Skeletal muscle satellite cell (primary cell): ENCODE results near the gene CPT1C.
A peak's percentile ranks its signal among the peaks of the same experiment; 100 is the strongest.

Experiments used
- H3K27me3 ChIP-seq: 2 replicates; pipeline ENCODE4 v1.7.0; 2013; ENCODE audit warnings: low read length; ENCODE audit not compliant: control insufficient read depth, insufficient read depth
- H3K36me3 ChIP-seq: 2 replicates; pipeline ENCODE4 v1.7.0; 2013; ENCODE audit warnings: mild to moderate bottlenecking, control low read depth, low read length; ENCODE audit not compliant: insufficient read depth
- H3K4me1 ChIP-seq: 2 replicates; pipeline ENCODE4 v1.7.0; 2013; ENCODE audit warnings: low read length; ENCODE audit not compliant: control insufficient read depth, insufficient read depth
- H3K4me2 ChIP-seq: 2 replicates; pipeline ENCODE4 v1.7.0; 2013; ENCODE audit warnings: mild to moderate bottlenecking, low read length
- H3K4me3 ChIP-seq: 2 replicates; pipeline ENCODE4 v1.7.0; 2013; ENCODE audit warnings: low read length
- H3K9ac ChIP-seq: 2 replicates; pipeline ENCODE4 v1.7.0; 2013; ENCODE audit warnings: mild to moderate bottlenecking, low read depth, low read length, moderate library complexity
- H3K9me3 ChIP-seq: replicated peaks from 2 replicates; pipeline ENCODE4 v1.7.0; 2013; ENCODE audit warnings: mild to moderate bottlenecking, control low read depth, low read length

CPT1C gene

DNA sequence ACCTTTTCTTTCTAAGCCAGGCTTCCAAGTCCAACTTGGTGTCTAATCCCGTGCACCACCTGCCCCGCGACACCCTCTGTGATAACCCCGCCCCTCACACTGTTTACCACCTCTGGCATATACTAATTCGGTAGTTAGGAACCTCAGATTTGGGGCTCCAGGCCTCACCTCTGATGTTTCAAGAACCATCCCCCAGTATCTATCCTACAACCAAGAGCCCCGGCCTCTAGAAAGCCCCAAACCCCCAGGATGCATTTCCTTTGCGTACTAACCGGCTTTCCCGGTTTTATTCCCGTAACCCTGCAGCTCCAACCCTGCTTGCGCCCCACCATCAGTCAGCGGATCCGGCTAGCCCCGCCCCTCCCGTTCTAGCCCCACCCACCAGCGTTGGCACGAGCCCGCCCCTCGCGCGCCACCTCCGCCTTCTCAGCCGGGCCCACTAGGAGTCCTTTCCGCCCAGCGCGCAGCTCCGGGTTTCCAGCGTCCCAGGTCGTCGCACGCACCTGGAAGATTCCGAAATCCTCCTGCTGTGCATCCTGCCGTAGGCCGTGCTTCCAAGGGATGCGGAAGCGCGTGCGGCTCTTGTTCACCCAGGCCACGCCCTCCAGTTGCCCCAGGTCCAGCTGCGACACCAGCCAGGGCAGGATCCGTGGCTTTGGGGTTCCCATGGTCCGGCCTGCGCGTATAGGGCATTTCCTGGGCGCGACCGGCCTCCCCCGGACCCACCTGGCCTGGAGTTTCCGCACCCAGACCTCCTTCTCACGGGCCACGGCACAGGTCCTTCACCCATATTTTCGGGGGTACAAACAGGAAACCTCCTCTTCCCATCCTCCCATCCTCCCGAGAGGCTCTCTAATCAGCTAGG, 26.5 kb upstream of the CPT1C start:
- Histone ChIP-seq H3K9me3 (no peaks in the 10 kb centered on the region), H3K4me2 (peak overlapping the region; percentile 95), H3K4me3 (peak overlapping the region; percentile 92), H3K4me1 (peaks cover 20% of the 10 kb centered on the region), H3K36me3 (peaks cover 38% of the 10 kb centered on the region), H3K27me3 (no peaks in the 10 kb centered on the region), H3K9ac (peak overlapping the region; percentile 89)

DNA sequence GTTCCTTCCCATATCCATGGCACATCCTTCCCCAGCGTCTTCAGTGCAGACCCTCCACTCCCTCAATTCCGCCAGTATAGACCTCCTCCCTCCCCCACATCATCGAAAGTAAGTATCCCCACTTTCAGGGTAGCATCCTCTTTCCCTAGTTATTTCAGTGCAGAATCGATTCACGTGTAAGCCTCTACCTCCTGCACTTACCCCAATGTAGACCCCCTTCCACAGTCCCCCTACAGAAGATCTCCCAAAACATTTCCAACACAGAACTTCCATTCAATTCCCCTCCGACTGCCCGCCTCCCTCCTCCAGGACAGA, 25.9 kb upstream of the CPT1C start:
- H3K4me2 ChIP-seq: peak overlapping the region; percentile 95
- no peaks in the 10 kb centered on the region for H3K9me3 ChIP-seq
- H3K27me3 ChIP-seq: no peaks in the 10 kb centered on the region
- peaks cover 32% of the 10 kb centered on the region for H3K36me3 ChIP-seq
- peak overlapping the region; percentile 89 for H3K9ac ChIP-seq
- peaks cover 20% of the 10 kb centered on the region for H3K4me1 ChIP-seq
- H3K4me3 ChIP-seq: peak overlapping the region; percentile 92

DNA sequence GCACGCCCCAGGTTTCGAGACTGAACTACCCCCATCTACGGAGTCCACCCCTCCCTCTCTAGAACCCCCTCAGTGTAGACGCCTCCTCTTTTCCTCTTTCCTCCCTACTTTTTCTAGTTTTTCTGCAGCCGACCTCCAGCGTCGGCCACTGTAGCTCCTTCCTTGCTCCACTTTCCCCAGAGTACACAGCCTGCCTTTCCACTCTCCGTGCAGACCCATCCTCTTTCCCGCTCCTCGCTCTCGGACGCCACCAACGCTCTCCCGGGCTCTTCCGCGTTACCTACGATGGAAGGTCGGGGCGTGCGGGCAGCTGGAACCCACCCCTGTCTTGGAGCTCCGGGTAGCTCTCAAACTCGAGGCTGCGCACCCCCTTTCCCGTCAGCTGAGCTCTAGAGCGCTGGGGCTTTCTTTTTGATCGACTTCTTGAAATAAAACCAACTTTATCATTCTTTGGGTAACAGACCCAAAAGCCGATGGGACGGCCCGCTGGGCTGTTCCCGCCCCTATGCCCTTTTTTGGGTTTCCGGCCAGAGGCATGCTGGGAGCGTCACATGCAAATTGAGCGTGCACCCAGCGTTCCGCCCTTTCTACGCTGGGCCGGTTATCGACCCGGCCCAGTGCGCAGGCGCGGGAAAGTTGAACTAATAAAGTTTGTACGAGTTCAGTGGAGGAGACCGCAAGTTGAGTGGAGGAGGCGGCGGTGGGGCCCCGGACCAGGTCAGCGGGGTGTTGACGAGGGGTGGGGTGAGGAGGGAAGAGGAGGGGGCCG, 25.4 kb upstream of the CPT1C start, which contains the start of the genes BCL2L12 and IRF3:
Gene BCL2L12, plus strand, starts transcription at position 583 of the 769 bp plus-strand sequence. CDS start 760 bp downstream, outside the sequence.
Gene IRF3, minus strand, starts transcription at position 507 of the 769 bp plus-strand sequence. CDS start 1,019 bp downstream, outside the sequence.
- peak within 1 kb of the TSS; percentile 89 for H3K9ac ChIP-seq
- H3K9me3 ChIP-seq: no peaks in the 10 kb centered on the region
- H3K4me2 ChIP-seq: peak within 1 kb of the TSS; percentile 95
- peak within 1 kb of the TSS; percentile 92 for H3K4me3 ChIP-seq
- H3K4me1 ChIP-seq: peaks cover 20% of the 10 kb centered on the region
- H3K27me3 ChIP-seq: no peaks in the 10 kb centered on the region
- peaks cover 27% of the 10 kb centered on the region for H3K36me3 ChIP-seq

DNA sequence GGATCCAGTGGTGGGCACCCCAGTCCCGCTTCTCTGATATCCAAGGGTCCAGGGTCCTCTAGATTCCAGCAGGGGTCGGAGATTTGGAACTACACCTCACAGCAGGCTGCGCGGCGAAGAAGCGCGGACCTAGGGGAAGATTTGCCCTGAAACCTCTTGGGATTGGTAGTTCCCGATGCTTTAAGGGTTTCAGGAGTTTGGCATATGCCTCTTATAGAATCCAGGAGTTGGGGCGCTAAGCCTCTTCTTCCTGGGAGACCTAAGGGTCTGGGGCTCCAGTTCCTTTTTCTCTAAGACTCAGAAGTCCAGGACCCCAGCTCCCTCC, 24.8 kb upstream of the CPT1C start:
- H3K4me2 ChIP-seq: peak overlapping the region; percentile 95
- peak overlapping the region; percentile 92 for H3K4me3 ChIP-seq
- peaks cover 20% of the 10 kb centered on the region for H3K4me1 ChIP-seq
- peak overlapping the region; percentile 89 for H3K9ac ChIP-seq
- H3K9me3 ChIP-seq: no peaks in the 10 kb centered on the region
- H3K27me3 ChIP-seq: no peaks in the 10 kb centered on the region
- peaks cover 22% of the 10 kb centered on the region for H3K36me3 ChIP-seq

DNA sequence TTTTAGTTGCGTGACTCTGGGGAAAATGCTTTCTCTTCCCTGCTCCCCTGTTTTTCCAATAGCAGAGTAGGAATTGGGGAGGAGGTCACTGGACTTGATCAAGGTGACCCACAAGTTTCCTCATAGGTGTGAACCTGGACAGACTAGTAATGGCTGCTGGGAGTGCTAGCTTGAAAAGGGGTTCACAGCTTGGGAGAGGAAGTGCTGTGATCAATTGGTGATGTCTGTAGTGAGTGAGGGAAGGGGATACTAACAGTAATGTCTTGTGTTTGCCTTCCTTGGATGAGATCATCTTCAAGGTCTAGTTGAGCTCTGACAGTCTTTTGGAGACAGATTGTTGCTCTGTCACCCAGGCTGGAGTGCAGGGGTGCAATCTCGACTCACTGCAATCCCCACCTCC, 23.4 kb upstream of the CPT1C start:
- Histone ChIP-seq H3K9me3 (no peaks in the 10 kb centered on the region), H3K4me2 (peak overlapping the region; percentile 95), H3K4me1 (peaks cover 27% of the 10 kb centered on the region), H3K9ac (no peak overlapping the region), H3K27me3 (no peaks in the 10 kb centered on the region), H3K4me3 (no peak overlapping the region), H3K36me3 (peaks cover 11% of the 10 kb centered on the region)

DNA sequence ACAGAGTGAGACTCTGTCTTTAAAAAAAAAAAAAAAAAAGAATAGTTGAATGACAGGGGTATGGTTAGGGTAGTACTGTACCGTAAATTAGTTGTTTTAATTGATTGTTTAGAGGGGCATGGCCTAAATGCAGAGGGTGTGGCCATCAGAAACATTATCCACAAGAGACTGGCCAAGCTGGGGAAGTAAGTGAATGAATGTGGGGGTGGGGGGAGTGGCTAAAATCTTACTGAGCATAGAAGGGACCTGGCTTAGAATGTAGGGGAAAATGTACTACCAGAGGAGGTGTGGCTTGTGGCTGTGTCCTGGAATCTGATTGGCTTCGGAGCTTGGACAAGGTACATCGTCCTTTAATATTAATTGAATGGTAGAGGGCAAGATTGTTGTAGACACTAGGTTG, 21.4 kb upstream of the CPT1C start:
- Histone ChIP-seq H3K9ac (no peak overlapping the region), H3K4me3 (no peak overlapping the region), H3K9me3 (no peaks in the 10 kb centered on the region), H3K4me1 (peaks cover 22% of the 10 kb centered on the region), H3K36me3 (peaks cover 3% of the 10 kb centered on the region), H3K27me3 (no peaks in the 10 kb centered on the region), H3K4me2 (no peak overlapping the region)

DNA sequence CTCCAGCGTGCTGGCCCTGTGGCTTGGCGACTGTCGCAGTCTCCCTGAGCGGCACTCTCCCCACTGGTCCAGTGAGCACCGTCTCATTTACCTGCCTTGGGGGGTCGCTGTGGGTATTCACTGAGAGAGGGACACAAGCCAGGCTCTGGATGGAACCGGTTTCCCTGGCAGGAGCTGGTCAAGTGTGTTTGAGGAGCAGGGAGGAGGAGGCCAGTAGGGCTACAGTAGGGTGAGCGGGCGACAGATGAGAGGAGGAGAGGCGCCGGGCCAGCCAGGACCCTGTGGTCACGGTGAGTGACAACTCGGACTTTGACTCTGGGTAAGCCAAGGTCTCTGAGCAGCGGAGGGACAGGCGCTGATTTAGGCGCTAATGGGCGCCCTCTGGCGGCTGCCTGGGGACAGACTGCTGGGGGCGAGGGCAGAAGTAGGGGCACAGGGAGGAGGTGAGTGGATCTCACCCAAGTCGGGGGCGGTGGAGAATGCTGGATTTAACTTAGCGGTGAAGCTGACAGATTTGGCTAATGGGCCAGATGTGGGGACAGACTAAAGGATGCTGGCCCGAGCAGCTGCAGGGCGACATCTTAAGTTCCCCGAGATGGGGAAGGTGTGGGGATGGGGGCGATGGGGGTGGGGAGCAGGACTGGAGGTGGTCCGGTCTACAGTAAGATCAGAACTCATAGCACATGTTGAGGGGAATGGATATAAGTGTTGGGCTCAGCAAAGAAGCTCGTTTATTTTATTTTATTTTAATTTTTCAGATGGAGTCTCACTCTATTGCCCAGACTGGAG, 18.6 kb upstream of the CPT1C start:
- H3K4me2 ChIP-seq: peak overlapping the region; percentile 70
- peak overlapping the region; percentile 64 for H3K9ac ChIP-seq

DNA sequence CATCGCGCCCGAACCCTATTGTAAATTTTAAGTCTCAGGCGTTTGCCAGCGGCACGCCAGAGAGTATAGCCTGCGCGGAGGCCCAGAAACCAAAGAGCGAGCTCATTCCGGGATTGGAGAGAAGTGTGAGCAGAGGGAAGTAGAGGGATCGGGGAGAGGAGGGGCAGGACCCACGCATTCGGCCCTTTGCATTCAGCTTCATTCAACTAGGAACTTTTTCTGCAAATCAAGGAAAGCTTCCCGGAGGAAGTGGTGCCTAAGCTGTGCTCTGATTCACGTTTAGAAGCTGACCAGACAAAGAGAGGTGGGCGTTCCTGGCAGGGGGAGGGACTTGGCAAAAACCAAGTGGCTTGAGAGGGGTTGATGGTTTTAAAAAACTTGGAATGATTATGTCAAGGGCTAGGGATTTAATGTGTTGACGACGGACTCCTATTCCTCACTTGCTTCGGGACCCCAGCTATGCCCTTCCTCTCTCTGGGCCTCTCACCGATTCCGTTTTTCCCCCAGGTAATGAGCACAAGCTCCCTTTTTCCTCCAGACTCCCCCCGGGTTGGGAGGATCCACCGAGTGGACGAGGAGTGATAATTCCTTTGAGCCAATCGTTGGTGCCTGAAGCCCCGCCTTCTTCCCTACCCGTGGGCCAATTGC, 14.7 kb upstream of the CPT1C start:
- Histone ChIP-seq H3K27me3 (no peaks in the 10 kb centered on the region), H3K9me3 (no peaks in the 10 kb centered on the region), H3K4me1 (peaks cover 32% of the 10 kb centered on the region), H3K4me3 (peak overlapping the region; percentile 68), H3K36me3 (peaks cover 4% of the 10 kb centered on the region), H3K9ac (peak overlapping the region; percentile 89), H3K4me2 (peak overlapping the region; percentile 91)

More for the DNA sequence above, 18.6 kb upstream of the CPT1C start:
- no peaks in the 10 kb centered on the region for H3K27me3 ChIP-seq
- H3K9me3 ChIP-seq: no peaks in the 10 kb centered on the region
- peaks cover 17% of the 10 kb centered on the region for H3K4me1 ChIP-seq
- H3K36me3 ChIP-seq: peaks cover 3% of the 10 kb centered on the region
- peak overlapping the region; percentile 56 for H3K4me3 ChIP-seq

DNA sequence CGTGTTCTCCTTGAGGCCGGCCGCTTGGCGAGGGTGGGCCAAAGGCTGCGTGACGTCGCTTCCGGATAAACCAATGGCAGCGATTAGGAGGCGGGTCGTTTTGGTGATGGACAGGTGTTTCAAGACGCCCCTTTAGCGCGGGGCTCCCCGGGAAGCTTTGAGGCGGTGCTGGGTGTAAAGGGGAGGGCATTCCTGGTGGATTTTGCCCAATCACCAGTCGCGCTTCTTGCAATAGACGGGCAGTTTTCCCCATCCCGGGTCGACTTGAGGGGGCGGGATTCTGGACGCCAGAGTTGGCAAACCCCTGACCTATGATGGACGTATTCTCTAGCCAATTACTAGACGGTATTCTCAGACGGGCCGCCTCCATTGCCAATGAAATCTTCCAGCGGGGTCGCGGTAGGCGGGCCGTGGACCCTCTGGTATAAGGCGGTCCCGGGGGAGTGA, 14.1 kb upstream of the CPT1C start:
- H3K27me3 ChIP-seq: no peaks in the 10 kb centered on the region
- peak overlapping the region; percentile 99 for H3K4me3 ChIP-seq
- no peaks in the 10 kb centered on the region for H3K9me3 ChIP-seq
- peak overlapping the region; percentile 99 for H3K9ac ChIP-seq
- H3K4me2 ChIP-seq: peak overlapping the region; percentile 94
- H3K36me3 ChIP-seq: peaks cover 6% of the 10 kb centered on the region
- peaks cover 29% of the 10 kb centered on the region for H3K4me1 ChIP-seq

DNA sequence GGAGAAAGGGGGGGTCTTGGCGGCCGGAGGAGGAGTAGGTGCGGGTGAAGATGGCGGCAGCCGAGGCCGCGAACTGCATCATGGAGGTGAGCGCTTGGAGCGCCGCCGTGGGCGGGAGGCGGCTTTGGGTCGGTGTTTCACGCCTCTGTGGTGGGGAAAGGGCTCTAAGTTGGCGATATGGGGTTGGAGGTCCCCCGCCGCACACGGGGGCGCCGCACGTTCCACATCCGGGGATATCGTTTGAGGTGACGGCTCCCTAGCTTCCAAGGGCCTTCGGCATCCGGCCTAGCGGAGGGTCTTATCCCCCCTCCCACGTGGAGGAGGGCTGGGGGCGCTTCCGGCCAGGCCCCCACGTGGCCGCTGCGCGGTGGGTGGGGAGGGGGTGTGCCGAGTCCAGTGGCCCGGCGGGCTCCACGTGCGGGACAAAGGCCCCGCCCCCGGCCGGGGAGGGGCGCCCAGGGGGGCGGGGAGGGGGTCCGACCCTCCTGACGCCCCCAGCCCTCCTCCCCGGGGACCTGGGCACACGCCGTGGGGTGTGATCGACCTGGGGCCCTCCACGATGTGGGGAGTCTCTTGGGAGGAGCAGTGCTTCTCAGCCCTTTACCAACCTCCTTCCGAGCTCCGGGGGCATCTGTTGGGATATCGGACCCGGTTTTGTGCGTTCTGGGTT, 13.6 kb upstream of the CPT1C start, which contains the start of gene PRMT1:
Gene PRMT1, plus strand, starts transcription at position 41 of the 670 bp plus-strand sequence. Its CDS starts 10 bp downstream, at position 51.
- Histone ChIP-seq H3K4me2 (peak within 1 kb of the TSS; percentile 94), H3K9me3 (no peaks in the 10 kb centered on the region), H3K9ac (peak within 1 kb of the TSS; percentile 99), H3K27me3 (no peaks in the 10 kb centered on the region), H3K36me3 (peaks cover 11% of the 10 kb centered on the region), H3K4me3 (peak within 1 kb of the TSS; percentile 99), H3K4me1 (peaks cover 25% of the 10 kb centered on the region)
